Endothelial cell (in vitro differentiated cells): ENCODE results near the gene CPAMD8. TPM values are rescaled to one million over a fixed set of nuclear protein-coding genes. Genes with fewer than 3 reads are reported as not detected.

Experiments used
- DNase-seq: peaks from one replicate; pipeline ENCODE4 v3.0.0; 2021; ENCODE audit warnings: low spot score
- H3K27ac Mint-ChIP-seq: one replicate; pipeline ENCODE4 v1.8.0; 2021; ENCODE audit warnings: mixed read lengths, inconsistent platforms; ENCODE audit not compliant: unreplicated experiment
- H3K27me3 Mint-ChIP-seq: one replicate; pipeline ENCODE4 v1.8.0; 2021; ENCODE audit warnings: mild to moderate bottlenecking, moderate library complexity, mixed read lengths, inconsistent platforms; ENCODE audit not compliant: unreplicated experiment
- H3K36me3 Mint-ChIP-seq: one replicate; pipeline ENCODE4 v1.8.0; 2021; ENCODE audit warnings: mild to moderate bottlenecking, low read depth, mixed read lengths, inconsistent platforms; ENCODE audit not compliant: unreplicated experiment
- H3K4me1 Mint-ChIP-seq: one replicate; pipeline ENCODE4 v1.8.0; 2021; ENCODE audit warnings: mild to moderate bottlenecking, mixed read lengths, inconsistent platforms; ENCODE audit not compliant: unreplicated experiment
- H3K4me3 Mint-ChIP-seq: one replicate; pipeline ENCODE4 v1.8.0; 2021; ENCODE audit warnings: mild to moderate bottlenecking, mixed read lengths, inconsistent platforms; ENCODE audit not compliant: unreplicated experiment
- H3K9me3 Mint-ChIP-seq: one replicate; pipeline ENCODE4 v1.8.0; 2021; ENCODE audit warnings: mixed read lengths, inconsistent platforms; ENCODE audit not compliant: unreplicated experiment
- CTCF ChIP-seq: fragments of 200-600 bp; sonication (generic); IDR thresholded peaks from one replicate; pipeline ENCODE4 v1.5.0; 2021; ENCODE audit warnings: antibody characterized with exemption; ENCODE audit not compliant: unreplicated experiment
- total RNA-seq: library from RNA; stranded (reverse); fragmentation: NEBNext Ultra II Directional; extraction: Animal tissue kit (Norgen Biotek cat#: 25700); gene quantifications from one replicate; pipeline ENCODE4 v1.2.1, GENCODE V29; 2021; ENCODE audit not compliant: unreplicated experiment

CPAMD8 gene
- total RNA-seq, 1 donor from 2014 or later, result 4.8 TPM

DNA sequence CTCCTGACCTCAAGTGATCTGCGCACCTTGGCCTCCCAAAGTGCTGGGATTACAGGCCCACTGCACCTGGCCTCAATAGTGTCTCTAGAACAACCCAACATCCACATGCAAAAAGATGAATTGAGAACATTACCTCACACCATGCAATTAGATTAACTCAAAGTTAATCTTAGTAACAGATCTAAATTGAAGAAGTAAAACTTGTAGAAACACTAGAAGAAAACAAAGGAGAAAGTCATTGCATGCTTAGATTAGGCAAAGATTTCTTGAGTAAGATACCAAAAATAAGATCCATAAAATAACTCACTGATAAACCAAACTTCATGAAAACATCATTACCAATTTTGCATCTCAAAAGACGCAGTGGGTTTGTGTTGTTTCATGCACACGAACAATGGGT, 2.8 kb downstream of the CPAMD8 start:
- TF ChIP-seq CTCF, result no peak
- H3K27ac Mint-ChIP-seq, result no peak overlapping the region
- no peak for DNase-seq
- H3K27me3 Mint-ChIP-seq, result peaks cover 13% of the 10 kb centered on the region
- peaks cover 5% of the 10 kb centered on the region for H3K4me1 Mint-ChIP-seq
- no peak overlapping the region for H3K4me3 Mint-ChIP-seq
- H3K9me3 Mint-ChIP-seq, result peaks cover 9% of the 10 kb centered on the region
- peaks cover 15% of the 10 kb centered on the region for H3K36me3 Mint-ChIP-seq

DNA sequence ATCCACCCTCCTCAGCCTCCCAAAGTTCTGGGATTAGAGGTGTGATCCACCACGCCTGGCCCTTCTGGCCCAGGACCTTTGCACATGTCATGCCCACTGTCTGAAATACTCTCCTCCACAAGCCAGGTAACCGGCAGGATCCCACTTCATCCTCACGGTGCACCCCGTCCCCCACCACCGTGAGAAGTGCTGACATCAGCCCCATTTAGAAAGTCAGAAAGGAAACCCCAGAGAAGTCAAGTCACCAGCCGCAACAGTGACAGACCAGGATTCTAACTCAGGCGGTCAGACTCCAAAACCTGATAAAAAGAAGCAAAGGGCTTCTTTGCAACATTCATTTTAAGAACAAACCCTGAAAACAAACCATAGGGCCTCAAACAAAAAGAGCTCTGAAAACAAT, 3.9 kb downstream of the CPAMD8 start:
- Mint-ChIP-seq H3K27ac (peak overlapping the region; percentile 24), H3K27me3 (peaks cover 9% of the 10 kb centered on the region), H3K36me3 (peaks cover 15% of the 10 kb centered on the region), H3K4me3 (no peak overlapping the region), H3K4me1 (peaks cover 5% of the 10 kb centered on the region), H3K9me3 (peaks cover 9% of the 10 kb centered on the region)
- TF ChIP-seq CTCF, result no peak
- no peak for DNase-seq

DNA sequence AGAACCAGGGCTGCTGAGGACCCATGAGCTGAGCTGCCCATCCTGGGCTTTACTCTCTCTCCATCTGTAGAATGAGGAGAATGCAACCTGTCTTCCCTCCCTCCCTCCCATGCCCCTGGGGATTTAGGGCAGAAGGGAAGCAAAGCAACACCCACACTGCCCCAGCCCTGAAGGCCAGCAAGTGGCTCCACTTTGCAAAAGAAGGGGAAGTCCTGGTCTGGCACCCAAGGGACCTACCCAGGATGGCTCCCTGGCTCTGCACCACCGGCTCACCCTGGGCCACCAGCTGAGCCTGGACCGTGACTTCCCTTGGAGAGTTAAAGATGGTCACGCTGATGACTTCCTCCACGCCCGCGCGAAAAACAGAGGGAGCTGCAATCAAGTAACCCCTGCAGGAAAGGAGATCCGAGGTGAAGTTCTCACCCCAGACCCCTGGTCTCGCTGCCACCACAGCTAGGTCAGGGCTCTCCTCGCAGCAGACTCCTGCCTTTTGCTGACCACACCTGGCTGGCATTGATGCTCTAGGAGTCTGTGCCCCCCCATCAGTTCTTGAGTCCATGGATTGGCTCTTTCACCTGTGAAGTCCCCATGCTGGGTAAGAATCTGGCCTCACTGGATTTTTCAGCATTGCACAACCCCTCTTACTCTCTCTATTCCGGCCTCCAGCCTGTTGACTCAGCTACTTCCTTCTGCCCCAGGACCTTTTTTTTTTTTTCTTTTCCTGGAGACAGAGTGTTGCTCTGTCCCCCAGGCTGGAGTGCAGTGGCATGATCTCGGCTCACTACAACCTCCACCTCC, 4.6 kb downstream of the CPAMD8 start:
- H3K36me3 Mint-ChIP-seq, result peaks cover 15% of the 10 kb centered on the region
- H3K4me3 Mint-ChIP-seq, result peak overlapping the region; percentile 74
- peaks cover 5% of the 10 kb centered on the region for H3K4me1 Mint-ChIP-seq
- H3K27ac Mint-ChIP-seq, result no peak overlapping the region
- TF ChIP-seq CTCF, result no peak
- DNase-seq, result no peak
- peaks cover 8% of the 10 kb centered on the region for H3K27me3 Mint-ChIP-seq
- H3K9me3 Mint-ChIP-seq, result peaks cover 9% of the 10 kb centered on the region

DNA sequence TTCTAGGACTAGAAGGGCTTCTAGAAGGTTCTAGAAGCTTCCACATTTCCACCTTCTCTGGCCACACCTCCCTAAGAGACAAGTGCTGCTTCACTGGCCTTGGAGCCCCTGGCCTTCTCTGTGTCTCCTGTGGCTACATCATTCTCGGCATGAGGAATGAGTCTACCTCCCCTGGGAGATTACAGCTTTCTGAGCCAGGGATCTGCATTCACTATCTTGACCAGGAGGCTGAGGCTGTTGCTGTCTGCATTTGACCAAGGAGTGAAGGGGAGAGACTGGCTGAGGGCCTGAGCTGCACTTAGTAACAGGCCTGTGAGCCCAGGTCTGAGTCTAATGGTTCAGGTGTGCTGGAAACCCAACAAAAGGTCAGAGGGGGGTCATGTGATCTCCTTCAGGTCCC, 5.3 kb downstream of the CPAMD8 start:
- H3K9me3 Mint-ChIP-seq, result peaks cover 9% of the 10 kb centered on the region
- no peak for DNase-seq
- peaks cover 10% of the 10 kb centered on the region for H3K27me3 Mint-ChIP-seq
- no peak for TF ChIP-seq CTCF
- no peak overlapping the region for H3K27ac Mint-ChIP-seq
- H3K4me3 Mint-ChIP-seq, result no peak overlapping the region
- H3K36me3 Mint-ChIP-seq, result peaks cover 19% of the 10 kb centered on the region
- peaks cover 5% of the 10 kb centered on the region for H3K4me1 Mint-ChIP-seq

GRCh38 chr19:17020823-17021222, 5.8 kb downstream of the CPAMD8 start:
- Mint-ChIP-seq H3K36me3 (peaks cover 16% of the 10 kb centered on the region), H3K4me3 (no peak overlapping the region), H3K9me3 (peaks cover 9% of the 10 kb centered on the region), H3K4me1 (peaks cover 1% of the 10 kb centered on the region), H3K27me3 (peaks cover 6% of the 10 kb centered on the region), H3K27ac (no peak overlapping the region)
- no peak for DNase-seq
- no peak for TF ChIP-seq CTCF
